ENCODE results near the gene ANKRD50. TPM values are rescaled to one million over a fixed set of nuclear protein-coding genes. Genes with fewer than 3 reads are reported as not detected.

Gene ANKRD50
- total RNA-seq, 4 donors from 2014 or later = 11.5 to 78.5 (median 15.5) TPM

GRCh38 chr4:124708517-124709300, 3.8 kb downstream of the ANKRD50 start:
- no peaks in the 10 kb centered on the region for H3K36me3 ChIP-seq
- H3K4me3 ChIP-seq = no peak overlapping the region
- no peak overlapping the region for H3K27ac ChIP-seq
- H3K9me3 ChIP-seq = no peaks in the 10 kb centered on the region
- no peaks in the 10 kb centered on the region for H3K27me3 ChIP-seq
- H3K4me1 ChIP-seq = no peaks in the 10 kb centered on the region
- intact Hi-C loops (cut with DNase I; ENCODE audit: low total_unique reads) = no loop called here
- DNase-seq = no peak
- TF ChIP-seq POLR2A (IDR thresholded peaks at IDR 0.05) = no peak
- TF ChIP-seq, protein P1, sequence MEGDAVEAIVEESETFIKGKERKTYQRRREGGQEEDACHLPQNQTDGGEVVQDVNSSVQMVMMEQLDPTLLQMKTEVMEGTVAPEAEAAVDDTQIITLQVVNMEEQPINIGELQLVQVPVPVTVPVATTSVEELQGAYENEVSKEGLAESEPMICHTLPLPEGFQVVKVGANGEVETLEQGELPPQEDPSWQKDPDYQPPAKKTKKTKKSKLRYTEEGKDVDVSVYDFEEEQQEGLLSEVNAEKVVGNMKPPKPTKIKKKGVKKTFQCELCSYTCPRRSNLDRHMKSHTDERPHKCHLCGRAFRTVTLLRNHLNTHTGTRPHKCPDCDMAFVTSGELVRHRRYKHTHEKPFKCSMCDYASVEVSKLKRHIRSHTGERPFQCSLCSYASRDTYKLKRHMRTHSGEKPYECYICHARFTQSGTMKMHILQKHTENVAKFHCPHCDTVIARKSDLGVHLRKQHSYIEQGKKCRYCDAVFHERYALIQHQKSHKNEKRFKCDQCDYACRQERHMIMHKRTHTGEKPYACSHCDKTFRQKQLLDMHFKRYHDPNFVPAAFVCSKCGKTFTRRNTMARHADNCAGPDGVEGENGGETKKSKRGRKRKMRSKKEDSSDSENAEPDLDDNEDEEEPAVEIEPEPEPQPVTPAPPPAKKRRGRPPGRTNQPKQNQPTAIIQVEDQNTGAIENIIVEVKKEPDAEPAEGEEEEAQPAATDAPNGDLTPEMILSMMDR (IDR thresholded peaks at IDR 0.05) = no peak

- intact Hi-C loops (cut with DNase I; ENCODE audit: low total_unique reads) = no loop called here
- DNase-seq = no peak
Measured at GRCh38 chr4:124705393-124705792, 7.1 kb downstream of the ANKRD50 start.

DNA sequence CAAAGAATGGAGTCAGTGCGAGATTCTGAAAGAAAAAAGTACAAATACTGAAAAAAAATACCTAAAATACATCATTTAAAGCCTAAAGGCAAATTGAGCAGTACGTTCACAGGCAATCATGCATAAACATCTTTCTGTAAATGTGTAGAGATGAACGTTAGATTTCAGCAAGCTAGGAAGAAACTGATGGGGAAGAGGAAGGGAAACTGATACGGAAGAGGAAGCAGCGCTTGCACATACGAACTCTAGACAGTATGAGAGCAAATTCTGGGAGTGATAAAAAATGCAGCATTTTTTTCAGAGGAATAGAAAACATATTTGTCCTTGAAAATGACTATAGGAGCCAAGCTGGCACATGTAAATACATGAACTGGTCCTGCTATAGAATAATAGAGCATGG, 9.4 kb downstream of the ANKRD50 start:
- H3K4me3 ChIP-seq = no peak overlapping the region
- TF ChIP-seq, protein P1 (IDR thresholded peaks at IDR 0.05) = no peak
- no peak for TF ChIP-seq POLR2A (IDR thresholded peaks at IDR 0.05)
- intact Hi-C loops (cut with DNase I; ENCODE audit: low total_unique reads) = no loop called here

More at GRCh38 chr4:124705393-124705792, 7.1 kb downstream of the ANKRD50 start:
- Histone ChIP-seq H3K27me3 (no peaks in the 10 kb centered on the region), H3K9me3 (no peaks in the 10 kb centered on the region), H3K4me3 (no peak overlapping the region), H3K36me3 (no peaks in the 10 kb centered on the region), H3K4me1 (no peaks in the 10 kb centered on the region), H3K27ac (no peak overlapping the region)
- TF ChIP-seq, protein P1 (IDR thresholded peaks at IDR 0.05) = no peak
- no peak for TF ChIP-seq POLR2A (IDR thresholded peaks at IDR 0.05)

GRCh38 chr4:124697441-124697840, 15.1 kb downstream of the ANKRD50 start:
- TF ChIP-seq, protein P1 (IDR thresholded peaks at IDR 0.05) = no peak
- no peak for TF ChIP-seq POLR2A (IDR thresholded peaks at IDR 0.05)
- H3K4me3 ChIP-seq = no peak overlapping the region

More for the DNA sequence above, 9.4 kb downstream of the ANKRD50 start:
- DNase-seq = no peak
- no peaks in the 10 kb centered on the region for H3K27me3 ChIP-seq
- H3K27ac ChIP-seq = no peak overlapping the region
- H3K36me3 ChIP-seq = no peaks in the 10 kb centered on the region
- H3K9me3 ChIP-seq = no peaks in the 10 kb centered on the region
- no peaks in the 10 kb centered on the region for H3K4me1 ChIP-seq

GRCh38 chr4:124696182-124696581, 16.4 kb downstream of the ANKRD50 start:
- no peak overlapping the region for H3K27ac ChIP-seq
- no peak for DNase-seq
- TF ChIP-seq POLR2A (IDR thresholded peaks at IDR 0.05) = no peak
- TF ChIP-seq, protein P1 (IDR thresholded peaks at IDR 0.05) = no peak
- H3K4me3 ChIP-seq = no peak overlapping the region
- intact Hi-C loops (cut with DNase I; ENCODE audit: low total_unique reads) = no loop called here
- no peaks in the 10 kb centered on the region for H3K4me1 ChIP-seq
- H3K36me3 ChIP-seq = no peaks in the 10 kb centered on the region
- no peaks in the 10 kb centered on the region for H3K27me3 ChIP-seq
- H3K9me3 ChIP-seq = peaks cover 0 to 4% of the 10 kb centered on the region in 2 donors

More at GRCh38 chr4:124697441-124697840, 15.1 kb downstream of the ANKRD50 start:
- no peak for DNase-seq
- Histone ChIP-seq H3K4me1 (no peaks in the 10 kb centered on the region), H3K27ac (no peak overlapping the region), H3K27me3 (no peaks in the 10 kb centered on the region), H3K9me3 (peaks cover 0 to 4% of the 10 kb centered on the region in 2 donors), H3K36me3 (no peaks in the 10 kb centered on the region)
- intact Hi-C loops (cut with DNase I; ENCODE audit: low total_unique reads) = no loop called here
